ENCODE measurements around the gene MUSK.

The MUSK gene

GRCh38 chr9:110752766-110753165 lies 84.2 kb downstream of the MUSK start:
- Histone ChIP-seq H4K20me1 (ENCODE audit: low read depth, low read length) (no peaks in the 10 kb centered on the region), H3K79me2 (ENCODE audit: insufficient read depth, low read length) (no peaks in the 10 kb centered on the region), H3K9me3 (ENCODE audit: insufficient read depth, low read length) (no peaks in the 10 kb centered on the region), H3K9me2 (replicated peaks; ENCODE audit: insufficient read depth, low read length) (no peaks in the 10 kb centered on the region), H3K36me3 (ENCODE audit: low read length) (no peaks in the 10 kb centered on the region), H3F3A (ENCODE audit: insufficient read depth) (no peaks in the 10 kb centered on the region), H3K27me3 (ENCODE audit: low read length) (no peaks in the 10 kb centered on the region), H3K4me2 (ENCODE audit: low read depth, low read length, poor library complexity, severe bottlenecking) (no peak overlapping the region), H3K9ac (ENCODE audit: low read length) (no peak overlapping the region), H3K27ac (ENCODE audit: low read depth, low read length) (no peak overlapping the region), H2AFZ (ENCODE audit: low read depth, low read length, severe bottlenecking) (no peak overlapping the region), H3K4me3 (ENCODE audit: insufficient read depth, low read length, poor library complexity, severe bottlenecking) (no peak overlapping the region)
- TF ChIP-seq EZH2phosphoT487 (conservative IDR thresholded peaks at IDR 0.05; ENCODE audit: low read length) (no peak), CTCF (IDR thresholded peaks at IDR 0.05; ENCODE audit: insufficient read depth, low read length, poor library complexity, severe bottlenecking) (no peak)

GRCh38 chr9:110753731-110754231 lies 85.2 kb downstream of the MUSK start:
- no peak overlapping the region for H3K4me2 ChIP-seq (ENCODE audit: low read depth, low read length, poor library complexity, severe bottlenecking)
- no peak overlapping the region for H2AFZ ChIP-seq (ENCODE audit: low read depth, low read length, severe bottlenecking)
- no peak for TF ChIP-seq CTCF (IDR thresholded peaks at IDR 0.05; ENCODE audit: insufficient read depth, low read length, poor library complexity, severe bottlenecking)
- no peak for TF ChIP-seq EZH2phosphoT487 (conservative IDR thresholded peaks at IDR 0.05; ENCODE audit: low read length)
- no peak overlapping the region for H3K27ac ChIP-seq (ENCODE audit: low read depth, low read length)
- H3K9me2 ChIP-seq (replicated peaks; ENCODE audit: insufficient read depth, low read length), result no peaks in the 10 kb centered on the region
- no peak overlapping the region for H3K4me3 ChIP-seq (ENCODE audit: insufficient read depth, low read length, poor library complexity, severe bottlenecking)
- no peaks in the 10 kb centered on the region for H3K36me3 ChIP-seq (ENCODE audit: low read length)
- H3K9me3 ChIP-seq (ENCODE audit: insufficient read depth, low read length), result no peaks in the 10 kb centered on the region
- H3K79me2 ChIP-seq (ENCODE audit: insufficient read depth, low read length), result no peaks in the 10 kb centered on the region
- no peaks in the 10 kb centered on the region for H3K27me3 ChIP-seq (ENCODE audit: low read length)
- no peaks in the 10 kb centered on the region for H3F3A ChIP-seq (ENCODE audit: insufficient read depth)
- H3K9ac ChIP-seq (ENCODE audit: low read length), result no peak overlapping the region
- H4K20me1 ChIP-seq (ENCODE audit: low read depth, low read length), result no peaks in the 10 kb centered on the region

GRCh38 chr9:110755179-110755578 lies 86.6 kb downstream of the MUSK start:
- H3K79me2 ChIP-seq (ENCODE audit: insufficient read depth, low read length), result no peaks in the 10 kb centered on the region
- TF ChIP-seq EZH2phosphoT487 (conservative IDR thresholded peaks at IDR 0.05; ENCODE audit: low read length) (no peak), CTCF (IDR thresholded peaks at IDR 0.05; ENCODE audit: insufficient read depth, low read length, poor library complexity, severe bottlenecking) (no peak)
- H3K4me2 ChIP-seq (ENCODE audit: low read depth, low read length, poor library complexity, severe bottlenecking), result no peak overlapping the region
- H3K36me3 ChIP-seq (ENCODE audit: low read length), result no peaks in the 10 kb centered on the region
- H4K20me1 ChIP-seq (ENCODE audit: low read depth, low read length), result no peaks in the 10 kb centered on the region
- no peak overlapping the region for H2AFZ ChIP-seq (ENCODE audit: low read depth, low read length, severe bottlenecking)
- H3K4me3 ChIP-seq (ENCODE audit: insufficient read depth, low read length, poor library complexity, severe bottlenecking), result no peak overlapping the region
- no peaks in the 10 kb centered on the region for H3F3A ChIP-seq (ENCODE audit: insufficient read depth)
- no peak overlapping the region for H3K9ac ChIP-seq (ENCODE audit: low read length)
- H3K9me2 ChIP-seq (replicated peaks; ENCODE audit: insufficient read depth, low read length), result no peaks in the 10 kb centered on the region
- no peaks in the 10 kb centered on the region for H3K27me3 ChIP-seq (ENCODE audit: low read length)
- H3K27ac ChIP-seq (ENCODE audit: low read depth, low read length), result no peak overlapping the region
- H3K9me3 ChIP-seq (ENCODE audit: insufficient read depth, low read length), result no peaks in the 10 kb centered on the region

Data from SU-DHL-6 (cell line).